Measurements from ENCODE around the gene RANBP9.

DNA sequence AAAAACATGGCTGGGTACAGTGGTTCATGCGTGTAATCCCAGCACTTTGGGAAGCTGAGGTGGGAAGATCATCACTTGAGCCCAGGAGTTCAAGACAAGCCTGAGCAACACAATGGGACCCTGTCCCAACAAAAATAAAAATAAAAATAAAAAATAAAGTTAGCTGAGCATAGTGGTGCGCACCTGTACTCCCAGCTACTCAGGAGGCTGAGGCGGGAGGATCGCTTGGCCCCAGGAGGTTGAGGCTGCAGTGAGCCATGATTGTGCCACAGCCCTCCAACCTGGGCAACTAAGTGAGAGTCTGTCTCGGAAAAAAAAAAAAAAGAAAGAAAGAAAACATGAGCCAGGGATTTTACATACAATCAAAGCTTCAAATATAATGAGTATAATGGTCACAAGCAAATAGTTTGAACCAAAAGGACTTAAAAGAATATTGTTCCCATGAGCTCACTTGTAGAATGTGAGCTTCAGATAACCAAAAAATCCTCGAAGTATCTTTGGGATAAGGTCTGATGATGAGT, 31.1 kb downstream of the RANBP9 start:
- TF ChIP-seq TCF3 (CRISPR knock-in tag; IDR thresholded peaks at IDR 0.05) = no peak
- TF ChIP-seq NRF1 (conservative IDR thresholded peaks at IDR 0.05 in 1 of 2, IDR thresholded peaks at IDR 0.05 in 1 of 2) = no peak
- TF ChIP-seq ZNF24 (IDR thresholded peaks at IDR 0.05) = no peak
- TF ChIP-seq TAF1 (IDR thresholded peaks at IDR 0.05; ENCODE audit: control insufficient read depth, extremely low read depth, insufficient read depth, low read length, severe bottlenecking) = no peak
- no peak for TF ChIP-seq EWSR1 (IDR thresholded peaks at IDR 0.05; ENCODE audit: borderline replicate concordance, low read depth, partially characterized antibody)
- no peak for TF ChIP-seq MAFG (tag; conservative IDR thresholded peaks at IDR 0.05)

Data from K562 (cell line).